ENCODE measurements around the gene JUNB. TPM values are rescaled to one million over a fixed set of nuclear protein-coding genes. Genes with fewer than 3 reads are reported as not detected.

Gene JUNB
- total and polyA plus RNA-seq, 2 of the 13 experiments (the other 11 are each of a cell fraction or from before 2014, with no cell fraction given) = 7.7 to 8.2 TPM

- TF ChIP-seq, protein P1, sequence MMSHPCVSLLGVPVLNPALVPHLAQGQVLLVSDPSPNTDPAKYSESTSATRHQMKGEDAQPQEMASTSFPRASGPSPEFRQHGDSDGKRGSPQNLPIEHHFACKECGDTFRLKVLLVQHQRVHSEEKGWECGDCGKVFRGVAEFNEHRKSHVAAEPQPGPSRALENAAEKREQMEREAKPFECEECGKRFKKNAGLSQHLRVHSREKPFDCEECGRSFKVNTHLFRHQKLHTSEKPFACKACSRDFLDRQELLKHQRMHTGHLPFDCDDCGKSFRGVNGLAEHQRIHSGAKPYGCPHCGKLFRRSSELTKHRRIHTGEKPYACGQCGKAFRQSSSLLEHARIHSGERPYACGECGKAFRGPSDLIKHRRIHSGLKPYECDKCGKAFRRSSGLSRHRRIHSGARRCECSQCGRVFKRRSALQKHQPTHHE (CRISPR knock-in tag; IDR thresholded peaks at IDR 0.05; ENCODE audit: borderline replicate concordance) = peak; percentile 62; the same call in 1 of the 2 replicates
- TF ChIP-seq ONECUT2 (CRISPR knock-in tag; IDR thresholded peaks at IDR 0.05) = no peak
- no peak for TF ChIP-seq RBM22 (optimal IDR thresholded peaks at IDR 0.05; ENCODE audit: low read length)
- TF ChIP-seq ZNF547 (CRISPR knock-in tag; IDR thresholded peaks at IDR 0.05) = no peak; the same call in 1 of the 2 replicates
- 0 out of 2 replicates have a peak, but pooled peaks have one; percentile 7 for TF ChIP-seq FOXA3 (CRISPR knock-in tag; IDR thresholded peaks at IDR 0.05)
- no peak for TF ChIP-seq ZNF530 (CRISPR knock-in tag; IDR thresholded peaks at IDR 0.05; ENCODE audit: low read depth)
- TF ChIP-seq NFYC (CRISPR knock-in tag; IDR thresholded peaks at IDR 0.05) = peak; percentile 17; the same call in 1 of the 2 replicates
- no peak for TF ChIP-seq ZNF577 (CRISPR knock-in tag; IDR thresholded peaks at IDR 0.05; ENCODE audit: borderline replicate concordance, low read depth)
- TF ChIP-seq, protein P2, sequence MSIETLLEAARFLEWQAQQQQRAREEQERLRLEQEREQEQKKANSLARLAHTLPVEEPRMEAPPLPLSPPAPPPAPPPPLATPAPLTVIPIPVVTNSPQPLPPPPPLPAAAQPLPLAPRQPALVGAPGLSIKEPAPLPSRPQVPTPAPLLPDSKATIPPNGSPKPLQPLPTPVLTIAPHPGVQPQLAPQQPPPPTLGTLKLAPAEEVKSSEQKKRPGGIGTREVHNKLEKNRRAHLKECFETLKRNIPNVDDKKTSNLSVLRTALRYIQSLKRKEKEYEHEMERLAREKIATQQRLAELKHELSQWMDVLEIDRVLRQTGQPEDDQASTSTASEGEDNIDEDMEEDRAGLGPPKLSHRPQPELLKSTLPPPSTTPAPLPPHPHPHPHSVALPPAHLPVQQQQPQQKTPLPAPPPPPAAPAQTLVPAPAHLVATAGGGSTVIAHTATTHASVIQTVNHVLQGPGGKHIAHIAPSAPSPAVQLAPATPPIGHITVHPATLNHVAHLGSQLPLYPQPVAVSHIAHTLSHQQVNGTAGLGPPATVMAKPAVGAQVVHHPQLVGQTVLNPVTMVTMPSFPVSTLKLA (IDR thresholded peaks at IDR 0.05) = no peak
- TF ChIP-seq ZNF570 (CRISPR knock-in tag; IDR thresholded peaks at IDR 0.05; ENCODE audit: borderline replicate concordance) = no peak
- TF ChIP-seq NFIC (IDR thresholded peaks at IDR 0.05; ENCODE audit: low read length) = no peak
- TF ChIP-seq NCOA5 (CRISPR knock-in tag; IDR thresholded peaks at IDR 0.05) = no peak
- peak; percentile 64; the same call in 1 of the 2 replicates for TF ChIP-seq HDAC1 (CRISPR knock-in tag; IDR thresholded peaks at IDR 0.05)
- TF ChIP-seq, protein P3, sequence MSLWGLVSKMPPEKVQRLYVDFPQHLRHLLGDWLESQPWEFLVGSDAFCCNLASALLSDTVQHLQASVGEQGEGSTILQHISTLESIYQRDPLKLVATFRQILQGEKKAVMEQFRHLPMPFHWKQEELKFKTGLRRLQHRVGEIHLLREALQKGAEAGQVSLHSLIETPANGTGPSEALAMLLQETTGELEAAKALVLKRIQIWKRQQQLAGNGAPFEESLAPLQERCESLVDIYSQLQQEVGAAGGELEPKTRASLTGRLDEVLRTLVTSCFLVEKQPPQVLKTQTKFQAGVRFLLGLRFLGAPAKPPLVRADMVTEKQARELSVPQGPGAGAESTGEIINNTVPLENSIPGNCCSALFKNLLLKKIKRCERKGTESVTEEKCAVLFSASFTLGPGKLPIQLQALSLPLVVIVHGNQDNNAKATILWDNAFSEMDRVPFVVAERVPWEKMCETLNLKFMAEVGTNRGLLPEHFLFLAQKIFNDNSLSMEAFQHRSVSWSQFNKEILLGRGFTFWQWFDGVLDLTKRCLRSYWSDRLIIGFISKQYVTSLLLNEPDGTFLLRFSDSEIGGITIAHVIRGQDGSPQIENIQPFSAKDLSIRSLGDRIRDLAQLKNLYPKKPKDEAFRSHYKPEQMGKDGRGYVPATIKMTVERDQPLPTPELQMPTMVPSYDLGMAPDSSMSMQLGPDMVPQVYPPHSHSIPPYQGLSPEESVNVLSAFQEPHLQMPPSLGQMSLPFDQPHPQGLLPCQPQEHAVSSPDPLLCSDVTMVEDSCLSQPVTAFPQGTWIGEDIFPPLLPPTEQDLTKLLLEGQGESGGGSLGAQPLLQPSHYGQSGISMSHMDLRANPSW (CRISPR knock-in tag; IDR thresholded peaks at IDR 0.05; ENCODE audit: borderline replicate concordance) = no peak
- no peak for TF ChIP-seq HNRNPUL1 (IDR thresholded peaks at IDR 0.05; ENCODE audit: low read depth, low read length)
- TF ChIP-seq ZBTB1 (CRISPR knock-in tag; IDR thresholded peaks at IDR 0.05; ENCODE audit: borderline replicate concordance) = no peak
- TF ChIP-seq ZBTB7A (CRISPR knock-in tag; IDR thresholded peaks at IDR 0.05) = no peak
- no peak for TF ChIP-seq ZBTB20 (CRISPR knock-in tag; IDR thresholded peaks at IDR 0.05; ENCODE audit: borderline replicate concordance, low read depth)
- peak; percentile 77; the same call in 1 of the 2 replicates for TF ChIP-seq TSC22D2 (CRISPR knock-in tag; IDR thresholded peaks at IDR 0.05; ENCODE audit: borderline replicate concordance)
- no peak for TF ChIP-seq TRIM24 (CRISPR knock-in tag; IDR thresholded peaks at IDR 0.05)
- TF ChIP-seq POLR2AphosphoS2 (IDR thresholded peaks at IDR 0.05; ENCODE audit: low read depth, low read length) = no peak
- TF ChIP-seq TBX3 (IDR thresholded peaks at IDR 0.05; ENCODE audit: borderline replicate concordance) = no peak
- TF ChIP-seq SRF (IDR thresholded peaks at IDR 0.05; ENCODE audit: low read depth, low read length) = no peak
- 0 out of 2 replicates have a peak, but pooled peaks have one; percentile 44 for TF ChIP-seq ZNF792 (CRISPR knock-in tag; IDR thresholded peaks at IDR 0.05)
- TF ChIP-seq ZZZ3 (CRISPR knock-in tag; IDR thresholded peaks at IDR 0.05; ENCODE audit: borderline replicate concordance) = no peak
- no peak for TF ChIP-seq MBD4 (IDR thresholded peaks at IDR 0.05; ENCODE audit: borderline replicate concordance, low read length)
- TF ChIP-seq ZNF619 (CRISPR knock-in tag; IDR thresholded peaks at IDR 0.05) = no peak
- no peak for TF ChIP-seq ZNF552 (CRISPR knock-in tag; IDR thresholded peaks at IDR 0.05; ENCODE audit: borderline replicate concordance)
- TF ChIP-seq SUZ12 (IDR thresholded peaks at IDR 0.05; ENCODE audit: low read depth, low read length) = no peak
Observed at GRCh38 chr19:12766051-12766521, 25.2 kb upstream of the JUNB start (continued).

Data from HepG2 (cell line).